Measurements from ENCODE around the gene REX1BD.

DNA sequence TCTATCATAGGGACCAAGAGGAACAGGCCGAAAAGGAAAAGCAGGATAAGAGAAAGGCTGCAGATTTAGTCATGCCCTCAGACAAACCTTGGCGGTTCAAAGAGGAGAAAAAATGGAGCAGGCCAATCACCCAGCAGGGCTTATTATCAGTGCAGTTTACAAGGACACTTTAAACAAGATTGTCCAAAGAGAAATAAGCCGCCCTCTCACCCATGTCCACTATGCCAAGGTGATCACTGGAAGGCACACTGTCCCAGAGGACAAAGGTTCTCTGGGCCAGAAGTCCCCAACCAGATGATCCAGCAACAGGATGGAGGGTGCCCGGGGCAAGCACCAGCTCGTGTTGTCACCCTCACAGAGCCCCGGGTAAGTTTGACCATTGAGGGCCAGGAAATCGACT is 8.3 kb upstream of the REX1BD start:
- TF ChIP-seq CTCF (IDR thresholded peaks at IDR 0.05) (no peak), EP300 (IDR thresholded peaks at IDR 0.05) (no peak)

Measured in ovary (tissue), 3 donors.